Measurements from ENCODE around the gene GRAMD4.
A peak's percentile ranks its signal among the peaks of the same experiment; 100 is the strongest.

The GRAMD4 gene

DNA sequence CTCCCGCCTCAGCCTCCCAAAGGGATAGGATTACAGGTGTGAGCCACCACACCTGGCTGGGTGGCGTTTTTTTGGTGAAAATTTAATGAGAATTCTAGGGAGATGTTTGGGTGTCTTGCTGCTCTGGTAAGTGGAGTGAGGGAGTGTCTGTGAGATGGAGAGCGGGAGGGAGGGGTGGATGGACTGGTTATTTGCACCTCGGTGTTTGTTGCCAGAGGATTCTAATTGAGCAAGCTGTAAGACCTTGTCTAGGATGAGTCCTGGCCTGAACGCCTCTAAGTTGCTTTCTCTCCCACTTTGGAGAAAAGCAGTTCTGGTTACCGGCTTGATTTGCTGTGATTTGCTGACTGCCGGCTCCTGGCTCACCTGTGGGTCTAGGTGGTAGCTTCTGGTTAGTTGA lies 22.0 kb upstream of the GRAMD4 start:
- TF ChIP-seq GATA2 (IDR thresholded peaks at IDR 0.05; ENCODE audit: low read depth, low read length) (no peak), GATA3 (IDR thresholded peaks at IDR 0.05; ENCODE audit: low read depth, low read length) (no peak)

DNA sequence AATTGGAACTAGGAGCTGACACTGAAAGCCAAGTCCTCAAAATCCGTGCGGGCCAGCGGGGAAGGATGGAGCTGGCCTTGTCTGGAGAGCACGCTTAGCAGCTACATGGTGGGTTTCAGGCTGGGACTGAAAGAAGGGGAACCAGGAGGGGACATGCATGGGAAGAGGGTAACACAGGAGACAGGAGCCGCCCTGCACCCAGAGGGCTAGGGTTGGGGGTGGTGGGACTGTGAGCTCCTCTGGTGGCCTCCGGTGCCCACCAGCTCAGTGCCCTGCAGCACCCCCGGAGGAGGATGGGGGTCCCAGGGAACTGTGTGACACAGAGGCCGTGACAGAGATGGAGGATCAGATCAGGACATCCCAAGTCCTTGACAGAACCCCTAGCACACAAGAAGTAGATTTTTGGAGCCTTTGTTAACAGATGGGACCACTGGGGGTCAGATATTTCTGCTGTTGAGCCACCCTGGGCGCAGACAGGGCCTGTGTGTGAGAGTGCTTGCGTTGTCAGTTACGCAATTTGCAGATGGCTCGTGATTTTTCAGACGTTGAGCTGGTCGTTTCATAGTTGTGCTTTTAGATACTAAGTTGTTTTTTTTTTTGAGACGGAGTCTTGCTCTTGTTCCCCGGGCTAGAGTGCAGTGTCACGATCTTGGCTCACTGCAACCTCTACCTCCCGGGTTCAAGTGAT lies 21.3 kb upstream of the GRAMD4 start:
- TF ChIP-seq GATA3 (IDR thresholded peaks at IDR 0.05; ENCODE audit: low read depth, low read length) (no peak), GATA2 (IDR thresholded peaks at IDR 0.05; ENCODE audit: low read depth, low read length) (no peak)

DNA sequence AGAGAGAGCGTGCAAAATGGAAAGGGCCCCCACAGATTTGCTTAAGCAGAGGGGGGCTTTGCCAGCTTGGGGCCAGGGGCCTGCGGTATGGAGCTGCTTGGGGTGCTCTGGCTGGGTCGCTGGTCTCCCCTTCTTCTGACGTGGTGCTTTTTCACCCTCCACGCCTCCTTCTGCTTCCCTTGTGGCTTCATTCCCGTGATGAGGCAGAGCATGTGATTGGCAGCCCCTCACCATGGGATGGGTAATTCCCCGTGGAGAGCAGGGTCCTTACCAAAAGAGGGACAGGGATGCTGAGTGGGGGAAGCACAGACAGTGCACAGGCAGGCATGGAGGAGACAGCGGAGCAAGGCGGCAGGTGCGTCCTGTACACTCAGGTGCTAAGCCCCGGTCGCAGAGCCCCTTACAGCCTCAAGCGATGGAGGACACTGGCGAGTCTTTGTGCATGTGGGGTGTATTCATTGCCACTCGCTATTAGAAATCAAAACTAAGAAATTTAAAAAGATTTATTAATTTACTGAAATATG lies 19.9 kb upstream of the GRAMD4 start:
- TF ChIP-seq GATA2 (IDR thresholded peaks at IDR 0.05; ENCODE audit: low read depth, low read length) (no peak), GATA3 (IDR thresholded peaks at IDR 0.05; ENCODE audit: low read depth, low read length) (no peak)

DNA sequence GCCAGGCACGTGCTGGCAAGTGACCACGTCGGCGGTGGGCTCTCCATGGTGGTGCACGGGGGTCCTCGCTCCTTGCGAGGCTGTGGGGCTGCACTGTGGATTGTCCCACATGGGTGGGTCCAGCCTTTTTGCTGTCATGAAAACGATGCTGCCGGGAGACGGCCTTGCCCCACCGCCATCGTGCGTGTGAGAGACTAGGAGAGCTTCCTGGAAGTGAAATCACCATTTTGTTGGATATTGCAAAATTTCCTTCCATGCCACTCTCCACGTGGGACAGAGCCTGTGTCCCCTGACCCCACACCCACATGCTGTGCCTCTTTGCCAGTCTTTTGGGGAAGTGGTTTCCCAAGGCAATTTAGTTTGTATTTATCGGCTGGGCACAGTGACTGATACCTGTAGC lies 18.2 kb upstream of the GRAMD4 start:
- TF ChIP-seq GATA2 (IDR thresholded peaks at IDR 0.05; ENCODE audit: low read depth, low read length), result no peak
- TF ChIP-seq GATA3 (IDR thresholded peaks at IDR 0.05; ENCODE audit: low read depth, low read length), result no peak

DNA sequence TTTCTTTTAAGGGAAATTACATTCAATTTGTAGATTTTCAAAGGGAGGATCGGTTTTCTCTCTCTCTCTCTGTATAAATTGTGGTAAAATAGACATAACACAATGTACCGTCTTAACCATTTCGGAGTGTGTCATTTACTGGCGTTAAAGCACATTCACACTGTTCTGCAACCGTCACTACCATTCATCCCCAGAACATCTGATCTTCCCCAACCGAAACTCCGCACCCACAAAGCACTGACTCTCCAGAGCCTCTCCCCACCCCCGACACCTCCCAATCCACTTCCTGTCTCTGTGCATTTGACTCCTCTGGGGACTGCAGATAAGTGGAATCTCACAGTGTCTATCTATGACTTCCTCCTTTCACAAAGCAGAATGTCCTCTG lies 15.9 kb upstream of the GRAMD4 start:
- TF ChIP-seq GATA2 (IDR thresholded peaks at IDR 0.05; ENCODE audit: low read depth, low read length), result no peak

DNA sequence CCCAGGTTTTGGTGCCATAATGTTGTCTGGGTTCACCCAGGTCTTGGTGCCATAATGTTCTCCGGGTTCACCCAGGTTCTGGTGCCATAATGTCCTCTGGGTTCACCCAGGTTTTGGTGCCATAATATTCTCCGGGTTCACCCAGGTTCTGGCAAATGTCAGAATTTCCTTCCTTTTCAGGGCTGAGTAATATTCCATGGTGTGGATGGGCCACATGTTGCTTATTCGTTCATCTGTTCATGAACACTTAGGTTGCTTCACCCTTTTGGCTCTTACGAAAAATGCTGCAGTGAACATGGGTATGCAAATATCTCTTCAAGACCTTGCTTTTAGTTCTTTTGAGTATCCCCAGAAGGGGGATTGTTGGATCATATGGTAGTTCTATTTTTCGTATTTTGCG lies 15.1 kb upstream of the GRAMD4 start:
- no peak for TF ChIP-seq GATA3 (IDR thresholded peaks at IDR 0.05; ENCODE audit: low read depth, low read length)
- no peak for TF ChIP-seq GATA2 (IDR thresholded peaks at IDR 0.05; ENCODE audit: low read depth, low read length)

DNA sequence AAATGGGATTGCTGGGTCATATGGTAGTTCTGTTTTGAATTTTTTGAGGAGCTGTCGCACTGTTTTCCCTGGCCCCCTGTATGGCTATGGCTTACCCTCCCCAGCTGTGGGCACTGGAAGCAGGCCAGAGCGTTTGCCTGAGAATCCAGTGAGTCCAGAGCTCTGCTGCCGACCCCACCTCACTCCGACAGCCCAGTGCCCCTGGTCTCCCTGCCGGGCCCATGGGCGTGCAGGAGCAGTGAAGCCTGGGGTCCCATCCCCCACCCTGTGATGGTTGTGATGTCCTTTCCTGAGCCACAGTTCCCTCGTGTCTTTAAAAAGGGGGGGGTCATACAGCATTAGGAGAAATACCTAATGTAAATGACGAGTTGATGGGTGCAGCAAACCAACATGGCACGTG lies 13.3 kb upstream of the GRAMD4 start:
- TF ChIP-seq GATA3 (IDR thresholded peaks at IDR 0.05; ENCODE audit: low read depth, low read length) (no peak), GATA2 (IDR thresholded peaks at IDR 0.05; ENCODE audit: low read depth, low read length) (no peak)

DNA sequence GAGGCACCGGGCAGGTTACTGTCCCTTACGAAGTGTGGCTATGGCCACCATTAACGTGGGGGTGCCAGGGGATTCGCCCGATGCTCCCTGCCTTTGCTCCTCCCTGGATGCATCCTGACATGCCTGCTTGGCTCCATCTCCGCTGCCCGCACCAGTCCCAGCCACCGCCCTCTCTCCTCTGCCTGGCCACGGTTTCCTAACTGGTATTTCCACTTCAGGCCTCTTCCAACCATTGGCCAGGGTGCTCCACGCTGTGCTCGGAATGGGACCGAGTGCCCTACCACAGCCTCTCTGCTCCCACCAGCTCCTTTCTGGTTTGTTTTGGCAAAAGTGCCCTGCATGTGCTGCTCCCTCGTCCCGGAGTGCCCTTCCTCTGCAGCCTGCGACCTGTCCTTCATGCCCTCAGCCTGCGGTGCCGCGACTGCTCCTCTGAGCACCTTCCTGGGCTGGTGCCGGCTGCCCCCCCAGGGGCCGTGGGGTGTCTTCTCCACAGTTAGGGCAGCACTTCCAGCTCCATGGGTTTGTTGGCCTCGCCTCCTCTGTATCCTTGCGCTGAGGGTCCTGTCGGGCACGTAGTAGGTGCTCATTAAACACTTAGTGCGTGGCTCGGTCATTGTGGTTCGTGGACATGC lies 12.6 kb upstream of the GRAMD4 start:
- TF ChIP-seq GATA3 (IDR thresholded peaks at IDR 0.05; ENCODE audit: low read depth, low read length) (no peak), GATA2 (IDR thresholded peaks at IDR 0.05; ENCODE audit: low read depth, low read length) (no peak)

DNA sequence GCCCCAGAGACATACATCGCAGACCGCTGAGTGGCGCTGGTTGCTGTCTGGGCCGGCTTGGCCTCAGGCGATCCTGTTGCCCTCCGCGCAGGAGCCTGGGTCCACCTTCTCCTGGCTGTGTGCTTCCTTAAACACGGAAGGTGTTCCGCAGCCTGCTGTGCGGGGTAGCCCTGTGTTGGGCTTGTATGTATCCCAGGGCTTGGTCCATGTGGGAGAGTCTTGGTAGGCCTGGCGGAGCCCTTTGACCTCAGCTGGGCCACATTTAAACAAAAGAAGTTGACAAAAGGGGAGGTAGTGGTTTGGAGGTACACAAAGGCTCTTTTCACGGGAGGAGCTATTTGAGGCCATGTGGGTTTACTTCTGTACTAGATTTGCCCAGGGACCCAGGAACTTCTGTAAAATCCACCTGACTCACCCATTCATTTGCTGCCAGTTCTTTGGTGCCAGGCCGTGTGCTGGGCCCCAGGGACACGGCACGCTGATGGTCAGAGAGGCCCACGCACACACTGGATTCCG lies 11.0 kb upstream of the GRAMD4 start:
- TF ChIP-seq GATA2 (IDR thresholded peaks at IDR 0.05; ENCODE audit: low read depth, low read length) (no peak), GATA3 (IDR thresholded peaks at IDR 0.05; ENCODE audit: low read depth, low read length) (no peak)

DNA sequence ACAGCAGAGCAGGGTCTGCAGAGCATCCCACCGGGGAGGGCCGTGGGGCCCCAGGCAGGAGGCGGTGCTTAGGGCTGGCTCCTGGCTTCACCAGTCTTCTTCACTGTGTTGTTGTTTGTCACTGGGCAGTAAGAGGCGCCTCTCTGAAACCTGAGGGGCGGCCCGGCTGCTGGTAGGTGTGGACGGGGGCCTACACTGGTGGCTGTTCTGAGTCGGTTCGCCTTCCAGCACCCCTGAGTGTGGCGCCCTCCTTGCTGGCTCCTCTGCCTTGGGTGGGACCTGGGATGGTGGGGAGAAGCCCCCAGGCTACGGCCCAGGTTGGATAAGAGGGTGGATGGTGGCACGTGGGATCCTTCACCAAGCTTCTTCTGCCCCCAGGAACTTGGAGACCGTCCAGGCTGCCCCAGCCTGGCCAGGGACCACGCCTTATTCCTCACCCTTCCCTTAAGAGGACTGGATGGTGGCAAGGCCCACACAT lies 10.4 kb upstream of the GRAMD4 start:
- TF ChIP-seq GATA2 (IDR thresholded peaks at IDR 0.05; ENCODE audit: low read depth, low read length) (no peak), GATA3 (IDR thresholded peaks at IDR 0.05; ENCODE audit: low read depth, low read length) (no peak)

DNA sequence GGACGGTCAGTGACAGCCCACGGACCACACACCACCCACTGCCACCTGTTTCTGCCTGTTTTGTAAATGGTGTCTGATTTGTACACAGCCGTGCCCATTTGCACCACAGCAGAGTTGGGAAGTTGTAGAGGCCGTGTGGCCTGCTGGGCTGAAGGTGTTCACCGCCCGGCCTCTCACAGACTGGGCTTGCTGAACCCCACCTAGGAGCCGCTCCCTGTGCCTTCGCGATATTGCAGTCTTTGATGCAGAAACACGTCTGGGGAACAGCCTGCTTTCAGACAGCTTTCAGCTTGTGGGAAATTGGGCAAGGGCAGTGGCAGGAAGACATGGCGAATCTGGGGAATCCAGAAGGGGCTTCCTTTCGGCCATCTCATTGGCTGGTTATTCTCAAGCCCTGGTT lies 9.8 kb upstream of the GRAMD4 start:
- no peak for TF ChIP-seq GATA2 (IDR thresholded peaks at IDR 0.05; ENCODE audit: low read depth, low read length)
- TF ChIP-seq GATA3 (IDR thresholded peaks at IDR 0.05; ENCODE audit: low read depth, low read length), result no peak

DNA sequence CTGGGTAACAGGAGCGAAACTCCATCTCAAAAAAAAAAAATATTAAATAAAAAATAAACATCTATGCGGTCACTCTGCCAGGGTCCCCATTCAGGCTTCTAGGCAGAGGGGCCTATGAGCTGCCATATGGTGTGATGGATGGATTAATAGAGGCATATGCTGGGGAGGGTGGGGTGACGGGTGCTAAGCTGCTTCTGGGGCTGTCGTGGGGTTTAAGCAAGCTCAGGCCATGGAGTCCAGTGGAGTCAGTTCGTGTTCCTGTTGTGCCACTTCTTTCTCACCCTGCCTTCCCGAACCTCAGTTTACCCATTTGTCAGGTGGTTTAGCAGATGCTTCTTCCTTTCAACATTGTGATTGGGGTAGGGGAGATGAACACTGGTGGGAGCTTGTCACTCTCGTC lies 9.0 kb upstream of the GRAMD4 start:
- no peak for TF ChIP-seq GATA3 (IDR thresholded peaks at IDR 0.05; ENCODE audit: low read depth, low read length)
- TF ChIP-seq GATA2 (IDR thresholded peaks at IDR 0.05; ENCODE audit: low read depth, low read length), result no peak

DNA sequence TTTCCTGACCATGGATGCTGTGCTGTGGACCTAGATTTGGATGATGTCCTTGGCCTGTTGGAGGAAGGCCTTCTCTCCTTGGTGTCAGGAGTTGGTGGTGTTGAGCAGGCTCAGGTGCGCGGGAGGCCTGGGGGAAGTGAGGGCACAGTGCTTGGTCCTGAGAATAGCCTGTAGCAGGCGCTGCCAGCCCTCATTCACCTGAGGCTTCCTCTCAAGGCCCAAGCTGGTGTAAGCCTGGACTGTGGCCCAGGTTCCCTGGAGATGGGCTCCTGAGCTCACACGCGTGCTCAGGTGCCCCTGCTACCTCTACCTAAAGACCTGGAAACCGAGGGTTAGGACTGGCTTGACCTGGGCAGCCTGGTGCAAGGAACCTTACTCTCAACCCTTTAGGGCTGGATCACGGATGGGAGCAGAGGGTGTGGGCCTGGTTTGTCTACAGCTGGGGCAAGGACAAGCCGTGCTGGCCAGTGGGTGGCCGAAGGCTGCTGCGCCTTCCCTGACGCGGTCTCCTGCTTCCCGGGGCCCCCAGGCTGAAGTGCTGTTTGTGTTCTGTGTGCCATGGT lies 7.8 kb upstream of the GRAMD4 start:
- no peak for TF ChIP-seq GATA2 (IDR thresholded peaks at IDR 0.05; ENCODE audit: low read depth, low read length)
- no peak for TF ChIP-seq GATA3 (IDR thresholded peaks at IDR 0.05; ENCODE audit: low read depth, low read length)

DNA sequence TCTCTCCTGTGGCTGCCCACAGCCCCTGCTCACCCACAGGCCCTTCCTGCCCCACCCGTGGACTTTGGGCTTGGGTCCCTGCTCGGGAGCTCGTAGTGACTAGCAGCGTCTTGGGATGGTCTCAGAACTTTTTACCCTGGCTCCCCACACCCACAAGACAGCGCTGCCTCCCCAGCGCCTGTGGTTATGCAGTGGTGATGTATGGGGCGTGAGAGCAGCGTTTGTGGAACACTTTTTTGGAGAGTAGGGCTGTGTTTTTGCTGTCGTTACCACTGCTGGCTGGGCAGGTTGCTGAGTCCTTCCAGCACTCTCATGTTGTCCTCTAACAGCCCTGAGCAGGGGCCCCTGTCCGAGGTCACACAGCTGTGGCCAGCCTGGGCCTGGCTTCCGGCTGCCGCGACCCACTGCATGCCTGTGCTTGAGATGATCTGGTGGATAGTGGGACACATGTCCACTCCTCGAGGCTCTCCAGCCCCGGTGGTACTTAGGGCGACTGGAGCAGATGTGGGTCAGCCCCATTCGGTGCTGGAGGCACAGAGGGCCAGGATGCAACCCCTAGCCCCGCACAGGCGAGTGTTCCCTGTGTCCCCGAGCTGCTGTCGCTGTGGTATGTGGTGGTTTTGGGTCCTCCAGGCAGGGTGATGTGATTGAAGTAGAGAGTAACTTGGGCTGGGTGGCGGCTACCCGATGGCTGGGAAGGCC lies 7.1 kb upstream of the GRAMD4 start:
- TF ChIP-seq GATA3 (IDR thresholded peaks at IDR 0.05; ENCODE audit: low read depth, low read length) (no peak), GATA2 (IDR thresholded peaks at IDR 0.05; ENCODE audit: low read depth, low read length) (peak; percentile 77)

All from SH-SY5Y (cell line).